GM23248 (cell line): ENCODE measurements around the gene LSS. TPM values are rescaled to one million over a fixed set of nuclear protein-coding genes. Genes with fewer than 3 reads are reported as not detected.

Experiments
- DNase-seq: peaks from one replicate; pipeline ENCODE4 v3.0.0-alpha.2; 2015
- H2AFZ ChIP-seq: fragments of 200-600 bp; sonication (generic); 2 replicates; pipeline ENCODE4 v1.6.1; 2016; ENCODE audit warnings: antibody characterized with exemption
- H3F3A ChIP-seq: fragments of 200-600 bp; sonication (generic); 2 replicates; pipeline ENCODE4 v1.6.1; 2016; ENCODE audit warnings: mild to moderate bottlenecking, antibody characterized with exemption, mixed run types; ENCODE audit not compliant: insufficient read depth
- H3K27ac ChIP-seq: fragments of 200-600 bp; sonication (generic); 2 replicates; pipeline ENCODE4 v1.5.1; 2016; ENCODE audit warnings: mild to moderate bottlenecking
- H3K27me3 ChIP-seq: fragments of 200-600 bp; sonication (generic); replicated peaks from 2 replicates; pipeline ENCODE4 v1.6.1; 2016; ENCODE audit warnings: mild to moderate bottlenecking; ENCODE audit not compliant: insufficient read depth
- H3K36me3 ChIP-seq: fragments of 200-600 bp; sonication (generic); 2 replicates; pipeline ENCODE4 v1.6.1; 2016; ENCODE audit warnings: low read depth, mild to moderate bottlenecking
- H3K4me1 ChIP-seq: fragments of 200-600 bp; sonication (generic); 2 replicates; pipeline ENCODE4 v1.6.1; 2016; ENCODE audit warnings: mild to moderate bottlenecking; ENCODE audit not compliant: insufficient read depth
- H3K4me2 ChIP-seq: fragments of 200-600 bp; sonication (generic); one replicate; pipeline ENCODE4 v1.6.1; 2016; ENCODE audit warnings: mild to moderate bottlenecking; ENCODE audit not compliant: unreplicated experiment
- H3K4me3 ChIP-seq: fragments of 200-600 bp; sonication (generic); 2 replicates; pipeline ENCODE4 v1.5.1; 2016; ENCODE audit warnings: mild to moderate bottlenecking
- H3K79me2 ChIP-seq: fragments of 200-600 bp; sonication (generic); 2 replicates; pipeline ENCODE4 v1.6.1; 2016; ENCODE audit warnings: mild to moderate bottlenecking; ENCODE audit not compliant: insufficient read depth
- H3K9ac ChIP-seq: fragments of 200-600 bp; sonication (generic); 2 replicates; pipeline ENCODE4 v1.6.1; 2016; ENCODE audit warnings: mild to moderate bottlenecking
- H3K9me2 ChIP-seq: fragments of 200-600 bp; sonication (generic); 2 replicates; pipeline ENCODE4 v1.6.1; 2016; ENCODE audit warnings: mixed run types, mild to moderate bottlenecking, moderate library complexity; ENCODE audit not compliant: insufficient read depth
- H3K9me3 ChIP-seq: fragments of 200-600 bp; sonication (generic); one replicate; pipeline ENCODE4 v1.6.1; 2017; ENCODE audit warnings: low read depth
- H4K20me1 ChIP-seq: fragments of 200-600 bp; sonication (generic); 2 replicates; pipeline ENCODE4 v1.6.0; 2016; ENCODE audit not compliant: insufficient read depth
- EZH2 ChIP-seq: fragments of 200-600 bp; sonication (generic); IDR thresholded peaks from 2 replicates; pipeline ENCODE4 v1.6.1; 2018; ENCODE audit warnings: antibody characterized with exemption, mild to moderate bottlenecking; ENCODE audit not compliant: insufficient read depth, poor library complexity, severe bottlenecking
- EZH2phosphoT487 ChIP-seq: fragments of 200-600 bp; sonication (generic); IDR thresholded peaks from 2 replicates; pipeline ENCODE4 v1.6.1; 2018; ENCODE audit warnings: antibody characterized with exemption, moderate library complexity, mild to moderate bottlenecking, low read depth; ENCODE audit not compliant: insufficient read depth
- WGBS, 2 experiments: methylation state at CpG; one replicate each; pipeline ENCODE4 v1.1.6; 2015 to 2017; ENCODE audit warnings: low lambda C conversion rate in 2 of 2, low coverage in 1 of 2; ENCODE audit errors: missing lambda C conversion rate in 2 of 2; 5-methylcytosine and 5-hydroxymethylcytosine counted together
- in situ Hi-C: fragments of 300-500 bp; cut with MboI; formaldehyde crosslinking; loops from 2 replicates; pipeline ENCODE4 v1.15.0; 2020
- polyA plus RNA-seq: library from polyadenylated mRNA; unstranded; fragments of >200 nt; fragmentation: Nextera tagmentation; extraction: Ambion mirVana; gene quantifications from 2 replicates; pipeline ENCODE4 v1.2.1, GENCODE V29; 2016
- total RNA-seq: library from RNA; depleted of rRNA; stranded (reverse); fragments of >200 nt; shearing (Covaris generic); gene quantifications from 2 replicates; pipeline ENCODE4 v1.2.3, GENCODE V29; 2014

LSS gene
- total and polyA plus RNA-seq, 2 experiments from 2014 or later: 28.0 to 41.1 TPM

DNA sequence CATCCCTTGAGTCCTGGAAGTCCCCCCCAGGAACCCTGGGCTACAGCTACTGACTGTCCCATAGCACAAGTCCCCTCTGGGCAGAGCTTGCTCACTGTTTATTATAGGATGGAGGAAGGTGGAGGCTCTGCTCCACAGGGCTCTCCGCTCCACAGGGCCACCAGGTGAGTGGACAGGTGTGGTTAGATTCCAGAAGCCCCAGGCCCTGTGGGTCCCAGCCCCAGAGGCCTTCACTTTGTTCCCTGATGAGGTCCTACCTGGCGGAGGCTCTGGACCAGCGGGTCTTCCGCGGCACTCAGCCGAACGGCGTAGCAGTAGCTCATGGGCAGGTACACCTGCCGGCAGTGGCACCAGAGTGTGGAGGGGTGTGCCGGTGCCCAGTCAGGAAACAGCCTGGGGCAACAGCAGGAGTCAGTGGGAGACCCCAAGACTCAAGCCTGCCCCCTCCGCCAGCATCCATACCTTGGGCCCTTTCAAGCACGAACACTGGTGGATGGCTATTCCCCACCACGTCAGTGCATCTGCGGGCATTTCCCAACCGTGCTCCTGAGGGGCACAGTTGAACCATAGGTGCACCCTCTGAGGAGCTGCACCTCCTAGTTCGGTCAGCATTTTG lies 12.3 kb downstream of the LSS start:
- Histone ChIP-seq H3K36me3 (no peaks in the 10 kb centered on the region), H3K9me3 (no peaks in the 10 kb centered on the region), H3K4me1 (no peaks in the 10 kb centered on the region), H3K27me3 (no peaks in the 10 kb centered on the region), H3K4me2 (no peak overlapping the region), H3F3A (no peaks in the 10 kb centered on the region), H3K27ac (no peak overlapping the region), H3K79me2 (no peaks in the 10 kb centered on the region), H3K9me2 (no peaks in the 10 kb centered on the region), H3K9ac (no peak overlapping the region), H2AFZ (no peak overlapping the region), H4K20me1 (no peaks in the 10 kb centered on the region), H3K4me3 (no peak overlapping the region)
- WGBS, 2 experiments: 98 to 99% methylated on average over 16 of the region's 16 CpGs
- no peak for DNase-seq
- TF ChIP-seq EZH2phosphoT487 (no peak), EZH2 (no peak)
- in situ Hi-C loops: no loop called here

DNA sequence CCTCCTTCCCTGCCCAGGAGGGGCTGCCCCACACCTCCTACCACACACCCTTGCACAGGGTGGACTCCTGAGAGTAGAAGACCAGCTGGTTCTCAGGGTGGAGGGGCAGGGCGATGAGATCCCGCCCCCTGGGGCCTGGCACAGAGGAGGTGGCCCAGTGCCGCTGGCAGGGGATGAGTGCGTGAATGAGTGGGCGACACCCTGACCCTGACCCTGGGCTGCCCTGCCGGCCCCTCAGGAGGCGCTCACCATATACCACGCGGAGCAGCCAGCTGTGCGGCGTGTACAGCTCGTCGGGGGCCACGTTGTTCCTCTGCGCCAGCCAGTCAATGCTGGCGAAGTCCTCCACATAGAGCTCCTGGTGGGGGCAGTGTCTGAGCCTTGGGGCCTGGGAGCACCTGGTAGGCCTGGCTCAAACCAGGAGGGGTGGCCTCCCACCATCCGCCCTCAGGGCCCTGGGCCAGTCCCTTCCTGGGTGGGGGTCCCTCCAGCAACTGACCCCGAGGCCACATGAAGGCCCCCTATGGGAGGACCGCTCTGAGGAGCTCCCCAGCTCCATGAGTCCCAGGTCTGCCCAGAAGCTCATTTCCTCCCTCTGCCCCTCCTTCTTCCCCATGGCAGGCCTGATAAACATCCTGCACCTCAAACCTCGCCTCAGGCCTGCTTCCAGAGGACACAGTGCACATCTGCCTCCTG lies 13.0 kb downstream of the LSS start:
- no peaks in the 10 kb centered on the region for H3K27me3 ChIP-seq
- no peak overlapping the region for H2AFZ ChIP-seq
- no peaks in the 10 kb centered on the region for H3K4me1 ChIP-seq
- no peaks in the 10 kb centered on the region for H3K36me3 ChIP-seq
- H3F3A ChIP-seq: no peaks in the 10 kb centered on the region
- WGBS, 2 experiments: 78 to 81% methylated on average over 19 to 20 of the region's 20 CpGs
- no peak overlapping the region for H3K27ac ChIP-seq
- no peaks in the 10 kb centered on the region for H3K9me2 ChIP-seq
- no peak overlapping the region for H3K9ac ChIP-seq
- no peaks in the 10 kb centered on the region for H4K20me1 ChIP-seq
- in situ Hi-C loops: no loop called here
- no peaks in the 10 kb centered on the region for H3K9me3 ChIP-seq
- DNase-seq: no peak
- H3K4me2 ChIP-seq: no peak overlapping the region
- H3K4me3 ChIP-seq: no peak overlapping the region
- TF ChIP-seq EZH2 (no peak), EZH2phosphoT487 (no peak)
- no peaks in the 10 kb centered on the region for H3K79me2 ChIP-seq

DNA sequence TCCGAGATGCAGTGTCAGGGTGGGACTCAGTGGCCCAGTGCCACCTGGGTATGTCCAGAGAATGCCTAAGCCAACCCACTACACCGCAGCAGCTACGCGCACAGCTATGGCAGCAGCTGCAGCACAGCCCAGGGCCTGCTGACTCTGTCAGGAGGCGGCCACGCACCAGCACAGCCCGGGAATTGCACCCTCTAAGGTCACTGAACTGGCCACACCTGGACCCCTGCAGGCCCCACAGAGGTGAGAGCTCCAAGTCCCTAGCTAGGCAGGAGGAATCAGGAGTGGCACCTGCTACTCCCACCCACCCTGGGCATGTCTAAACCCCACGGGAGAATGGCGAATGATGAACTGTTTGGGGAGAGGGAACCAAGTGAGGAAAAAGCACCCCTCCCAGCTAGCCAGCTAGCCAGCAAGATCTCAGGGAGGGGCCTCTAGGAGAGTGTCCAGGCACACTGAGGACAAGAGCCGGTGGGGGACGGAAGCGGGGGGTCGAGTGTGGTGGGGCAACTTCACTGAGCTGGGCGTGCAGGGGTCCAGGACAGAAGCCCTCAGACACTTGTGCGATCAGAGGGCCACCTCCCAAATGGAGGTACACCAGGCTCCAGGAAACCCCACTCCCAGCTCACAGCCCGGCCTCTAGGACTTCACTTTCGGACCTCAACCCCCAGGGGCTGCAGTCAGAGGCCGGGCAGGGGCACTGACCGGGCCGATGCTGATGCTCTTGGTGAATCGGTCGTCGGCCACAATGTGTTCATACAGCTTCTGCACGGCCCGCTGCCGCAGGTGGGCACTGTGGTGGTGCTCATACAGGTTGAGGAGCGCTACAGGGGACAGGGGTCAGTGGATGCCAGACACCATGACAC lies 13.9 kb downstream of the LSS start:
- Histone ChIP-seq H3K4me1 (no peaks in the 10 kb centered on the region), H3K9me3 (no peaks in the 10 kb centered on the region), H3K4me2 (no peak overlapping the region), H3K79me2 (no peaks in the 10 kb centered on the region), H3K4me3 (no peak overlapping the region), H3F3A (no peaks in the 10 kb centered on the region), H3K9ac (no peak overlapping the region), H3K27me3 (no peaks in the 10 kb centered on the region), H3K9me2 (no peaks in the 10 kb centered on the region), H4K20me1 (no peaks in the 10 kb centered on the region), H2AFZ (no peak overlapping the region), H3K27ac (no peak overlapping the region), H3K36me3 (no peaks in the 10 kb centered on the region)
- in situ Hi-C loops: no loop called here
- no peak for DNase-seq
- TF ChIP-seq EZH2 (no peak), EZH2phosphoT487 (no peak)
- WGBS, 2 experiments: 74 to 77% methylated on average over 27 of the region's 27 CpGs

DNA sequence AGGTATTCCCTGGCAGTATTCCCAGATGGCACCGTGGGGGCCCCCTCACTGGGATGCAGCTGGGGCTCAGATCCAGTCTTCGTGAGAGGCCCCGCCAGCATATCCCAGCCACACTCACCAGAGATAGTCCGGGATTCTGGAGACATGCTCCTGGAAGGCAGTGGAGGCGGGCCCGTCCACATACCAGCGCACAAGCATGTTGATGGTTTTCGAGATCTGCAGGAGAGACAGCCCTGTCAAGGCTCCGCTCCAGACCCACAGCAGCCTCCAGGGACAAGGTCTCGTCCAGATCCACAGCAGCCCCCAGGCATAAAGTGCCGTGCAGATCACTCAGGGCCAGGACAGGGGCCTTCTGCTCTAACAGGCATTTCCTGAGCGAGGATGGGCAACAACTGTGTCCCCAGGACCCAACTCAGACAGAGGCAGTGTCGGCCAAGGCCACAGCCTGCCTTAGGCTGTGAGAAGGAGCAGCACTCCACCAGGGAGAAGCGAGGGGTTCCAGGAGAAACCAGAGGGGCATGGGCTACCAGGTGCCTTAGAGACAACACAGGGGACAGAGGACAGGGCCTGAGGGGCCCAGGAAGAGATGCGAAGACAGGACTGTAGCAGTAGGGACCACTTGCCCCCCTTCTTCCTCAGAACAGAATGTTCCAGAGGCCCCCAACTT lies 14.8 kb downstream of the LSS start:
- Histone ChIP-seq H3K36me3 (no peaks in the 10 kb centered on the region), H3K9me2 (no peaks in the 10 kb centered on the region), H3F3A (no peaks in the 10 kb centered on the region), H3K4me2 (no peak overlapping the region), H3K79me2 (no peaks in the 10 kb centered on the region), H3K9ac (no peak overlapping the region), H3K27me3 (no peaks in the 10 kb centered on the region), H4K20me1 (no peaks in the 10 kb centered on the region), H2AFZ (no peak overlapping the region), H3K27ac (no peak overlapping the region), H3K4me3 (no peak overlapping the region), H3K4me1 (no peaks in the 10 kb centered on the region), H3K9me3 (no peaks in the 10 kb centered on the region)
- no peak for TF ChIP-seq EZH2phosphoT487
- TF ChIP-seq EZH2: no peak
- 81 to 84% methylated on average over 15 of the region's 15 CpGs for WGBS, 2 experiments
- in situ Hi-C loops: no loop called here
- DNase-seq: no peak
